ENCODE data around the gene SETD4.
A peak's percentile ranks its signal among the peaks of the same experiment; 100 is the strongest.
"Not testable (repeated sequence)": the region's sequence is repeated elsewhere in the genome, so short reads cannot be mapped to it uniquely, and the experiment has no call there.

SETD4 gene, protein sequence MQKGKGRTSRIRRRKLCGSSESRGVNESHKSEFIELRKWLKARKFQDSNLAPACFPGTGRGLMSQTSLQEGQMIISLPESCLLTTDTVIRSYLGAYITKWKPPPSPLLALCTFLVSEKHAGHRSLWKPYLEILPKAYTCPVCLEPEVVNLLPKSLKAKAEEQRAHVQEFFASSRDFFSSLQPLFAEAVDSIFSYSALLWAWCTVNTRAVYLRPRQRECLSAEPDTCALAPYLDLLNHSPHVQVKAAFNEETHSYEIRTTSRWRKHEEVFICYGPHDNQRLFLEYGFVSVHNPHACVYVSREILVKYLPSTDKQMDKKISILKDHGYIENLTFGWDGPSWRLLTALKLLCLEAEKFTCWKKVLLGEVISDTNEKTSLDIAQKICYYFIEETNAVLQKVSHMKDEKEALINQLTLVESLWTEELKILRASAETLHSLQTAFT

DNA sequence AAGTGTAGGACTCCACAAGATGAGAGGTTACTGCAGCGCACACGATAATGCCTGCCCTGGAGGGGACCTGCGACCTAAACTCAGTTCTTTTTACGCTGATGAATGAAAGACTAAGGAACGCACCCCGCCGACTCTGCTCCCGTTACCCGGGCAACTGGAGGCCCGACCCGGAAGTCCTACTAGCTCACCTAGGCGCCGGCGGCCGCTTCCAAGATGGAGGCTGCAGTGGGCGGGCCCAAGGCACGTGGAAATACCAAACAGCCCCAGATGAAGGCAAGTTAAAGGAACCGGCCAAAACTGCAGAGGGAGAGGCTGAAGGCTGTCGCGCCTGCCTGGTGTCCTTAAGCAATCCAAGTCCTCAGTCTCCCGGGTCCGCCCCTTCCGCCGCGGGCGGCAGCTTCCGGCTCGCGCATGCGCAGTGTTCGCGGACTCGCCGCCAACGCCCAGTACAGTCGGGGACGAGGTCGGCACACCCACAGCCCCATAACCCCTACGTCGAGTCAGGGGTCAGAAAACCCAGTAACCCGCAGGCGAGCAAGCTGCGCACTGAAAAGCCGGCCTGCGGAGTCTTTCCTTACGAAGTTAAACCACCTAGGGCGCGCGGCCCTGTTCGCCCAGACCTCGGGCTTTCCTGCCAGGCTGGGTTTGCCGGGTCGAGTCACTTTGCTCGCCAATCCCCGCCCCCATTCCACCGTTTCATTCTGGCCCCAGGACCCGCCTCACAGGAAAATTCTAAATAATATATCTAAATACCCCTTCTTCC, at the start of gene SETD4:
SETD4 (minus strand) TSS at position 368 of the 763 bp plus-strand sequence. CDS start 1,638 bp downstream, outside the sequence.
- peak; percentile 99 for DNase-seq (ENCODE audit: low spot score)

DNA sequence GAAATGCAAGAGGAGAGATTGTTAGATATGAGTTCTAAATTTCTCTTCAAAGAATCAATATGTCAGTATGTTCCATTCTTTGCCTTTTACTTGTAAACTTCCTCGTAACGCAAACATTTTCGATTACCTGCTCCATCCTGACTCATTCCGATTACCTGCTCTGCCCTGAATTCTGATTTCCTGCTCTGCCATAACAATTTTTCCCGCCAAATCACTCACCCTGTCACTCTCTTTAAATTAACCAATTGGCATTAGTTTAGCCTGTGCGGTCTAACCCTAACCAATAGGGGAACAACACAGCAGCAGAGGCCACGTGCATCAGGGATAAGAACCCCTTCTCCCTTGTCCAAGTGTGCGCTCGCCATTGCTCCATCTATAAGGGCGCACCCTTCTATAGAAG, 49.5 kb upstream of the SETD4 start:
- no peak for DNase-seq (ENCODE audit: low spot score)

DNA sequence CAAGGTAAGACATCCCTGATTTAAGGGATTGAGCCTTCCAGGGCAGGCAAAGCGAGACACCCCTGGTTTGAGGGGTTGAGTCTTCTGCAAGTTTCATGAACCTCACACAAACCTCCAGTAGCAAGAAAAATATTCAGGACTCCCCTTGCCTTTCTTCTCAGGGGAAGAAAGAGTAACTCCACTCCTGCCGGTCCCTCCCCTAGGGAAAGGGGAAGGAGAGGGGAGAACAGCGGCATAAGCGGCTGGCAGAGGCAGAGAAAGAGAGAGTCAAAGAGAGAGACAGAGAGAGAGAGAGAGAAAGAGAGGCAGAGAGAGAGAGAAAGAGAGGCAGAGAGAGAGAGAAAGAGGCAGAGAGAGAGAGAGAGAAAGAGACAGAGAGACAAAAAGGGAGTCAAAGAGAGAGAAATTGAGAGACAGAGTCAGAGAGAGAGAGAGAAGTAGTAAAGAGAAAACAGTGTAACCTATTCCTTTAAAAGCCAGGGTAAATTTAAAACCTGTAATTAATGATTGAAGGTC, 45.1 kb upstream of the SETD4 start:
- DNase-seq (ENCODE audit: low spot score), result no peak

DNA sequence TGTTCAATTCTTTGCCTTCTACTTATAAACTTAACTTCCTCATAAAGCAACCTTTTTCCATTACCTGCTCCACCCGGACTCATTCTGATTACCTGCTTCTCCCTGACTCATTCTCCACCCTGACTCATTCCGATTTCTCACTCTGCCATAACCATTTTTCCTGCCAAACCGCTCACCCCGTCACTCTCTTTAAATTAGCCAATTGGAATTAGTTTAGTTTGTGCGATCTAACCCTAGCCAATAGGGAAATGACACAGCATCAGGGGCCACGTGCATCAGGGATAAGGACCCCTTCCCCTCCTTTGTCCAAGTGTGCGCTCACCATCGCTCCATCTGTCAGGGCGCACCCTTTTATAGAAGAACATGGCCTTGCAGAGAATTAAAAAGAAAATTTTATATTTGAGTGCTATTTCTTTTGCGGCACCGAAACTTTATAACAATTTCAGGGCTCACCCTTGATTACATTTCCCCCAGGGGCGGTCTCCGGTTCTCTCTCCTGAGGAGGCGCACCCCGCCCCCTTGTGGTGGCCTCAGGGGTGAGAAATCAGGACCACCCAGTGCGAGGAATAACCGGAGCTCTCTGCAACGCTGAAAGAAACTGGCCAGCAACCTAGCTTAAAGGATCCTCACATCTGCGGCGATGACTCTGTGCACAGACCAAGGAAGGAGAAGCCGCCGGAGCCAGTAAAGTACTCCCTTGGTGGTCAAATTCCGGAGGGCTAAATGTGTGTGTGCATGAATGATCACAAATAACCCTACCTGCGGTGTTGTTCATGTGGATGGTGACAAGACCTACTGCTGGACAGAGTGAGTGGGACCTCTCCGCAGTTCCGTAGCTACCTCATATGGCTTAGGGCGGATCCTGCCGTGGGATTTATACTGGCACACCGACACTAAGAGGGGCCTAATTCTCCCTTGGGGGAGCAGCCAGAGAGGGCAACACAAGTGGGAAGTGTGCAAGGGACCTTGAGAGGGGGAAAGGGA, 44.3 kb upstream of the SETD4 start:
- DNase-seq (ENCODE audit: low spot score), result no peak

DNA sequence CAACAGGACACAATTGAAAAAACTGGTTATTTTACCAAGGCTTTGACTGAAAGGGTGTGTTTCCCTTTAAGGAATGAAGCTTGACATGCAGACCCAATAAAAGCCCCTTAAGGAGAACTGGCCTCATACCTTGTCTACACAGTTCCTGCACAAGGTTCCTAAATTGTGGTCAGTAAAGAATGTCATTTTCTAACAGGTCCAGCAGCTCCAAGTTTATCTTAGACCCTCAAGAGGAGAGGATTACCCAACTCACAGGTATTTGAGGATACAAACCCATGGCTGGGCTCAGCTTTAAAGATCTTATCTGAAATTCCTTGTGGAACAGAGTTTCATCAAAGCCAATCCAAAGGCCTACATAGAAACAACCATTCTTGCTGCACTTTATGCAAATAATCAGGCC, 43.1 kb upstream of the SETD4 start:
- DNase-seq (ENCODE audit: low spot score), result no peak

DNA sequence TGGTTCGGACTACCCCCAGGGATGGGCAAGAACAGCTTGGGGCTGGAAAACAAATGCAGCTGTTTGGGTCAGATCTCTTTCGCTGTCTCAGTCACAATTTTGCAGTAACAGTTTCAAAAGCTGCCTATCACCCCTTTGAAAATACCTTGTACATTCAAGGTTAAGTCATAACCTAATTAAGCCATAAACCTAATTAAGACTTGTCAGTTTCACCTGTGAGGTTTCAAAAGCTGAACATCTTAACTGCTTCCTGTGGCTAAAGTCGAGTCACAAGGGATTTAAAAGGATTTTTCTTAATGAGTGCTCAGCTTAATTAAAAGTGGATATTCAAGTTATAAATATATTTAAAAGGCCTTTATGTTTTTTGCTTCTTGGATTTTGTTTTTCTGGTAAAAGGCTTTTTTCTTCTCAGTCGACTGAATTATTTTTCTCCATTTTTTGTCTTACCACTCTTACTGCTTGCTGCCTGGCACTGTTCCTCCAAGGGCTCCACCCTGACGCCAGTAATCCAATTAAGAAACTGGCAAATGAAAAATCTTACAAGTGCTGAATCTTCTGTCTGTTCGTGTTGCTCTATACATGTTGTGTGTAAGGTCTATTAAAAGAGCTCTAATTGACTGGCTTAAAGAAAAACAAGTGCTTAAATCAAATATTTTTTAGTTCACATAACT, 40.8 kb upstream of the SETD4 start:
- DNase-seq (ENCODE audit: low spot score), result no peak

DNA sequence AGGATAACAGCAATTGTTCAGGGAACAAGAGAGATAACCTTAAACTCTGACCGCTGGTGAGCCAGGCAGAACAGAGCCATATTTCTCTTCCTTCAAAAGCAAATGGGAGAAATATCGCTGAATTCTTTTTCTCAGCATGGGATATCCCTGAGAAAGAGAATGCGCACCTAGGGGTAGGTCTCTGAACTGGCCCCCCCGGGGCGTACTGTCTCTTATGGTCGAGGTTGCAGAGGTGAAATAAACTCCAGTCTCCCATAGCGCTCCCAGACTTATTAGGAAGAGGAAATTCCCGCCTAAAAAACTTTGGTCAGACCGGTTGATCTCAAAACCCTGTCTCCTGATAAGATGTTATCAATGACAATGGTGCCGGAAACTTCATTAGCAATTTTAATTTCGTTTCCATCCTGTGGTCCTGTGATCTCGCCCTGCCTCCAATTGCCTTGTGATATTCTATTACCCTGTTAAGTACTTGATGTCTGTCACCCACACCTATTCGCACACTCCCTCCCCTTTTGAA, 39.4 kb upstream of the SETD4 start:
- DNase-seq (ENCODE audit: low spot score), result not testable (repeated sequence)

DNA sequence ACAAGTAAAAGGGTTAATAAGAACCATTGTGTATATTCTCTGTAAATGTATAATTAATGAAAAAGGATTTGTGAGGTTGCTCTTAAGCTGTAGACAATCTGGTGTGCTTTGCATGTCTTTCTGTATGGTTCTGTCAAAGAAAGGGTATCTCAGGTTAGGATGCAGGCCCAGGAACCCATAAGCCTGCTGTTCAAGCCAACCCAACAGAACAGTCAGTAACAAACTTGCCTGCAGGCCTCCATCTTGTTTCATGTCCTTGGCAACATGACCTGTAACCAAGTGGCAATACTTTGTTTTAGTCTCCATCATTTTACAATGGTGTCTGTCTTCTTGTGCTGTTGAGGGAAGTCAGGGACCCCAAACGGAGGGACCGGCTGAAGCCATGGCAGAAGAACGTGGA, 38.7 kb upstream of the SETD4 start:
- DNase-seq (ENCODE audit: low spot score), result no peak

DNA sequence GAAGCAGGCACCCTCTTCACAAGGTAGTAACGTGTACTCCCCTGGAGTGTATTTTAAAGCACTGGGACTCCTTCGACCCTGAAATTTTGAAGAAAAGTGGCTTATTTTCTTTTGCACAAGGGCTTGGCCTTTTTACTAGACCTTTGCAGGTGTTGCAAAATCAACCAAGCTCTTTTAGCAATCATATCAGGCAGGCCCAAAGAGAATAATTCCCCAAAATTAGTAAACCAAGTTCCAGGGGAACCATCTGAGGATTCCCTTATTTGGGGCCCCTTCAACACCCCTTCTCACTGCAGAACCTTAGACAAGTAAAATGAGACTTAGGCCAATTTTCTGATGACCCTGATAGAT, 37.8 kb upstream of the SETD4 start:
- DNase-seq (ENCODE audit: low spot score), result no peak

DNA sequence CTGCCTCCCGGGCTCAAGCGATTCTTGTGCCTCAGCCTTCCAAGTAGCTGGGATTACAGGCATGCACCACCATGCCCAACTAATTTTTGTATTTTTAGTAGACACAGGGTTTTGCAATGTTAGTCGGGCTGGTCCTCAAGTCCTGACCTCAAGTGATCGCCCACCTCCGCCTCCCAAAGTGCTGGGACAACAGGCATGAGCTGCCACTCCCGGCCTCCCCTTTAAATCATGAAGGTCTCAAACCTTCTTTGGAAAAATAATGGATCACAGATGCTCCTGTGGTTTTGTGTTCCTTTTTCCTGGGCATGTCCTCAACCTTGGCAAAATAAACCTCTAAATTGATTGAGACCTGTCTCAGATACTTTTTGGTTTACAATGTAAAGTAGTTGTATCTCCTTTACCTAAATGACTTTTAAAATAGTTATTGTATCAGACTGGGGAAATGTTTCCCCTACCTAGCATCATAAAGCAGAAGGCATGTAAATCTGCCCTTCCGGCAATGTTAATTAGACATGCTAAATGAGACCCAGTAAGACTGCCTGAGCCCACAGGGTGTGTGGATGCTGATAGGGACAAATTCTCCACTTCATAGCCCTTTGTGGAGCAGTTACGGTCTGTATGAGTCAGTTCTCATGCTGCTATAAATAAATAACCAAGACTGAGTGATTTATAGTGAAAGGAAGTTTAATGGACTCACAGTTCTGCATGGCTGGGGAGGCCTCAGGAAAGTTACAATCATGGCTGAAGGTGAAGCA, 37.3 kb upstream of the SETD4 start:
- peak; percentile 45 for DNase-seq (ENCODE audit: low spot score)

DNA sequence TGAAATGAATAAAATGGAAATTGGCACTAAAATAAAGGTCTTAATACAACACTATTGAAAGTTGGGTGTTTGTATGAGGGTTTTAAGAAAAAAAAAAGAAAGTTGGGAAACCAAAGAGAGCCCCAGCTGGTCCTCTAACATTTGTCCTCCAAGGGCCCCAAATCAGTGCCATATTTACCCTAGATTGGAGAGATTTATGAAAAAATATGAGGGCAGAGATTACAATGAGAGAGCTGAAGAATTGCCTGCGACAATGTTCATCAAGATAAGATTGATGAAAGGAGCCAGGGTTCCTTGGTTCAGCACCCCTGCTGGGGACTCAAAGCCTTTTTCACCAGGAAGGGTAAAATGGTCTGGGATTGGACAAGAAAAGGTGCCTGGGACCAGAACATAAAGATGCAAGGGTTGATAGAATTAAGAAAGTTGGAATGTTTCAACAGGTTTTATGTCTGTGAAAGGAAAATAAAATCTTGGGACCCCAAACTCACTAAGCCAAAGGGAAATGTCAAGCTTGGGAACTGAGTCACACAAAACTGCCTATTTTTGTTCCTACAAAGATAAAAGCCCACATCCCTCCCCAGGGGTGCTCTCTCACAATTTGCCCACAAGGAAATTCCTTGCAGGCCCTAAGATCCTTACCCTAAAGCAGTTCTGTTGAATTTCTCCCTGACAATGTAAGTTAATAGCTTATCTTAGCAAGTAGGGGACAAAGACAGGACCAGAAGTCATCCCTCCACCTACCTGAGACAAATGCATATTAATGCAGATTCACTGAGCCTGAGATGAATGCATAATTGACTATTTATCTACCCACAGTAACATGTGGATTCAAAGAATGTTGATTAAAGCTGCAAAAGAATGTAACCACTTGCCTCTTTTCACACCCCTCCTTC, 36.3 kb upstream of the SETD4 start:
- no peak for DNase-seq (ENCODE audit: low spot score)

DNA sequence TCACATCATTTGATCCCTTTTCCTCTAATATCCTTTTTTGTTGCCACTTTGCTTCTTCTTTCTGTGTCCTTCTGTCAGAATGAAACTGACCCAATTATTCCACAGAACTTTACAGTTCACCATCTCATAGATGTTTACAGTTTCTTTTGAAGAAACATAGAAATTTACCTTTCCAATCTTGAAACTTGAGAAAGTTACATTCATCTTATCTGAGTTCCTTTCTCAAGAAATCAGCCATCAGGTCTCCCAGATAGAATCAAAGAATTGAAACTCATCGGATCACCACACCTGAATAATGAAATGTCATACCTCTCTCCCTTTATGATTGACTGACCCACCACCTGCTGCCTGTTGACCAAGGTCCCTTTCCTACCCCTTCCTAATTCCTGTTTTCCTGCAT, 33.2 kb upstream of the SETD4 start:
- DNase-seq (ENCODE audit: low spot score), result no peak

DNA sequence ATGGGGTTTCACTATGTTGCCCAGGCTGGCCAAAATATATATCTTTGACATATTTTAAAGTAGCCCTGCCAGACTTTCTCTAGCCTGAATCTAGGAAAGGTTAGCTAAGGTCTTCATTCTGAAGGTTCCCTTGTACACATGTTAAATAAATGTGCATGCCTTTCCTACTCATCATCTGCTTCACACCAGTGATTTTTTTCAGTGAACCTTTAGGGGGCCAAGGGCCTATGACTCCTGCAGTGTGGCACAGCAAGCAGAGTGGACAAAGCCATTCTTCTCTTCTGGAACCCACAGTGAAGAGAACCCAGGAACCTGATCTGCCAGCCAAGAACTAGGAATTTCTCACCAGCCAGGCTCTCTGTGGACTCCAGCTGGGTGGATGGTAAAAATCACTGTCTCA, 32.4 kb upstream of the SETD4 start:
- no peak for DNase-seq (ENCODE audit: low spot score)

DNA sequence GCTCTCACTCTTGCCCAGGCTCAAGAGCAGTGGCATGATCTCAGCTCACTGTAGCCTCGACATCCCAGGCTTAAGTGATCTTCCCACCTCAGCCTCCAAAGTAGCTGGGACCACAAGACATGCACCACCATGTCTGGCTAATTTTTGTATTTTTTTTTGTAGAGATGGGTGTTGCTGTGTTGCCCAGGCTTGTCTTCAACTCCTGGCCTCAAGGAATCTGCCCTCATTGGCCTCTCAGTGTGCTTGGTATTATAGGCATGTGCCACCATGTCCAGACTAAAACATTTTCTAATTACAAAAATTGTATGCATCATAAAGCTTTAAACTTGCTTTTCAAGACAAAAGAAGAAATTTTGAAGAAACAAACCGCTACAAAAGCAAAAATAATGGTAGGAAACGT, 29.6 kb upstream of the SETD4 start:
- DNase-seq (ENCODE audit: low spot score), result no peak

DNA sequence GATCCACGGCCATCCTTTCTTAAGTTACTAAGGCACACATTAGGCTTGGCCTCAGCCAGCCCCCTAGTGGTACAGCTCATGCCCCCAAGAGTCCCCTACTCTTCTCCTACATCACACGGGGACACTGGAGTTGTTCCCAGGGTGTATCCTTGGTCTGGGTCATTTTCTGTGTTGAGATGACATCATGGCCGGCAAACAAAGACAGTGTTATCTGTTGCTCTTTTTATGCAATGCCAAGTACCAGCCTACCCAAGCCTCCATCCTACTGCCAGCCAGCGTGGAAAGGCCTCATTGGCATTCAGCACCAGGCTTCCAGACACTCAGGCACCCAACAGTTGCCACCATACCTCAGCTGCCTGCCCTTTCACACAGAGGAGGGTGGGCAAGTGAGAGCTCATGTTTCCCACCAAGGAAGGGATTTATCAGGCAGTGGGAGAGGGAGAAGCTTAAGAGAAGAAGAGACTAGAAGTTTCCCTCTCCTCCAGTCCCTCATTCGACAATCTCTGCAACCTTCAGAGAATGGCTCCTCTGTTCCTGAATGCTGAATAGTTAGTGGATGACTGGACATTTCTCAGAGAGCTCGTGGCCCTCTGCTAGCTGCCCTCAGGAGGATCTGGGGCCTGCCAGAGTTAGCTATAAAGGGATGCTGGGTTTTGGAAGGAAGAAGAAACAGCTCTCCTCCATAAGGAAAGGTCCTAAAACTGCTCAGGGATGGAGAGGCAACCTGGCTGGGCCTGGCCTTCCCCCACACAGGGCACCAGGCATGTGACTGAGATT, 27.2 kb upstream of the SETD4 start:
- peak; percentile 69 for DNase-seq (ENCODE audit: low spot score)

DNA sequence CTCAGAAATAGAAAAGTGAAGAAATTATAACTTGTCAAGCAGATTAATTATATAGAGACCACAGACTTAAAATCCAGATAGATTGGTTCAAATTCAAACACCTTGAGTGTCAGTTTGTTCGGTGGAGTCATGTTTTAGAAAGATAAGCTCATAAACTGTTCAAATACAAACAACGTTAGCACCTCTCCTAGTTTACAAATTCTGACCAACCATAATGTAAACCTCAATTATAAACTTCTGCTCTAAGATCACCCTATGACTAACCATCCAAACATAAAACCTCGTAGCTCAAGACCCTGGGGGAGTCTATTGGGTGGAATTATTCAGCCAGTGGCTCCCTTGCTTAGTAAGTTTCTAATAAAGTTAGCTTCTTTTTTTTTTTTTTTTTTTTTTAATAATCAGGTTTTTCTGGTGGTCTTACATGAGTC, 21.9 kb upstream of the SETD4 start:
- no peak for DNase-seq (ENCODE audit: low spot score)

DNA sequence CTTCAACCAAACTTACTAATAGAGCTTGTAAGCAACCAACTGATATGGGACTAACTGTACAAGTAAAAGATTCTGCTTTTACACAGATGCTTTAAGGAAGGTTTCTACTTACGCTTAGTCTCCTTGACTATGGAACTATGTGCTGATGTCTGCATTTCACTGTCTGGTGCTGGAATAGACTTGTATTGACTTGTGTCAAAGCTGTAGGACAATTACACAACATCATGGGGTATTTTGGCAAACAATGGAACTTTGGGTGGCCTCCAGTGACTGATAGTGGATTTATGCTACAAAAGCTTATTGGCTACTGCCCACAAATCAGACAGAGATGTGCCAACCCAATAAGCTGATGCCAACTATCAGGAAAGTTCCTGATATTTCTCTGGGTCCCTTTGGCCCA, 20.1 kb upstream of the SETD4 start:
- no peak for DNase-seq (ENCODE audit: low spot score)

DNA sequence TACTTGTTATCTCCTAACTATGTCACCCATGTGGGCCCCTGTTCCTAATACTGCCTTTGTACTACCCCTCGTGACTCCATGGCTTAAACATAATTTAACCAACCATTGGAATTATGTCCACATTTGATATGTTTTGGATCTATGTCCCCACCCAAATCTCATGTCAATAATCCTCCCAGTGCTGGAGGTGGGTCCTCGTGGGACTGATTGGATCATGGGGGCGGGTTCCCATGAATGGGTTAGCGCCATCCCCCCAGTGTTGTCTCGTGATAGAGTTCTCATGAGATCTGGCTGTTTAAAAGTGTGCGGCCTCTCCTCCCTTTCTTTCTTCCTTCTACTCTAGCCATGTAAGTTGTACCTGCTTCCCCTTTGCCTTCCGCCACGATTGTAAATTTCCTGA, 19.3 kb upstream of the SETD4 start:
- no peak for DNase-seq (ENCODE audit: low spot score)
